Measurements from ENCODE around the gene SRSF4. TPM values are rescaled to one million over a fixed set of nuclear protein-coding genes. Genes with fewer than 3 reads are reported as not detected.

SRSF4 gene
- total and polyA plus RNA-seq, 2 donors (not counting 1 experiment from before 2014, with no cell fraction given), result 48.4 to 93.5 TPM

GRCh38 chr1:29190718-29191117, 9.0 kb upstream of the SRSF4 start:
- no peak overlapping the region for H3K27ac ChIP-seq (ENCODE audit: low read length in 2 of 2)
- H3K4me1 Mint-ChIP-seq, result no peaks in the 10 kb centered on the region
- H3K27me3 ChIP-seq (replicated peaks in 1 of 4; ENCODE audit: control extremely low read depth in 1 of 4, control insufficient read depth in 3 of 4, insufficient read depth in 4 of 4, low read length in 3 of 4), result no peaks in the 10 kb centered on the region
- TF ChIP-seq CTCF (IDR thresholded peaks at IDR 0.05) (no peak), EZH2 (IDR thresholded peaks at IDR 0.05; ENCODE audit: borderline replicate concordance, insufficient read depth, low read depth, low read length, poor library complexity, severe bottlenecking) (no peak)
- H3K4me3 ChIP-seq (ENCODE audit: control extremely low read depth in 1 of 5, extremely low read depth in 1 of 5, insufficient read depth in 1 of 5, low read depth in 2 of 5, low read length in 4 of 5), result no peak overlapping the region
- CTCF ChIA-PET, result interaction anchor here (0.8 to 1.3 kb wide), 3 partner anchors 9 to 314 kb away, joined by 4 to 5 read pairs (median 4); partner anchors contain the start of gene SRSF4
- no peak overlapping the region for H3K4me2 ChIP-seq (replicated peaks; ENCODE audit: low read depth, low read length, poor library complexity, severe bottlenecking)
- peaks cover 0 to 4% of the 10 kb centered on the region in 2 experiments for H3K36me3 ChIP-seq (replicated peaks in 1 of 2; ENCODE audit: control extremely low read depth in 1 of 2, control insufficient read depth in 1 of 2, extremely low read depth in 1 of 2, insufficient read depth in 2 of 2, low read length in 1 of 2)
- no peak for ATAC-seq (ENCODE audit: low read depth)
- no peak for DNase-seq
- H3K9me3 Mint-ChIP-seq (ENCODE audit: insufficient read depth), result no peaks in the 10 kb centered on the region
- no peaks in the 10 kb centered on the region for H3K4me1 ChIP-seq (ENCODE audit: control insufficient read depth in 2 of 2, insufficient read depth in 2 of 2, low read length in 2 of 2)
- H4K20me1 ChIP-seq (ENCODE audit: control insufficient read depth, insufficient read depth, low read length, poor library complexity, severe bottlenecking), result no peaks in the 10 kb centered on the region
- H3K9ac ChIP-seq (ENCODE audit: low read length), result no peak overlapping the region
- H3K79me2 ChIP-seq (ENCODE audit: control insufficient read depth, insufficient read depth, low read length), result no peaks in the 10 kb centered on the region
- H2AFZ ChIP-seq (ENCODE audit: insufficient read depth, low read depth, low read length, poor library complexity, severe bottlenecking), result no peak overlapping the region
- no peak overlapping the region for H3K27ac Mint-ChIP-seq
- POLR2A ChIA-PET, result no interaction called here
- no peaks in the 10 kb centered on the region for H3K27me3 Mint-ChIP-seq
- H3K9me3 ChIP-seq (ENCODE audit: control extremely low read depth in 1 of 3, control insufficient read depth in 2 of 3, insufficient read depth in 1 of 3, low read length in 2 of 3), result no peaks in the 10 kb centered on the region
- 100% methylated on average over 1 of the region's 6 CpGs for WGBS (ENCODE audit: insufficient coverage)
- intact Hi-C loops (cut with micrococcal nuclease), result no loop called here
- H3K4me3 Mint-ChIP-seq, result no peak overlapping the region

GRCh38 chr1:29186707-29187106, 5.0 kb upstream of the SRSF4 start:
- Histone ChIP-seq H3K9ac (ENCODE audit: low read length) (no peak overlapping the region), H2AFZ (ENCODE audit: insufficient read depth, low read depth, low read length, poor library complexity, severe bottlenecking) (no peak overlapping the region), H3K36me3 (replicated peaks in 1 of 2; ENCODE audit: control extremely low read depth in 1 of 2, control insufficient read depth in 1 of 2, extremely low read depth in 1 of 2, insufficient read depth in 2 of 2, low read length in 1 of 2) (no peaks in the 10 kb centered on the region), H3K4me1 (ENCODE audit: control insufficient read depth in 2 of 2, insufficient read depth in 2 of 2, low read length in 2 of 2) (peaks cover 3 to 7% of the 10 kb centered on the region in 2 donors), H3K79me2 (ENCODE audit: control insufficient read depth, insufficient read depth, low read length) (no peaks in the 10 kb centered on the region), H3K27ac (ENCODE audit: low read length in 2 of 2) (no peak overlapping the region), H3K9me3 (ENCODE audit: control extremely low read depth in 1 of 3, control insufficient read depth in 2 of 3, insufficient read depth in 1 of 3, low read length in 2 of 3) (no peaks in the 10 kb centered on the region), H3K4me2 (replicated peaks; ENCODE audit: low read depth, low read length, poor library complexity, severe bottlenecking) (no peak overlapping the region), H3K4me3 (ENCODE audit: control extremely low read depth in 1 of 5, extremely low read depth in 1 of 5, insufficient read depth in 1 of 5, low read depth in 2 of 5, low read length in 4 of 5) (no peak overlapping the region), H4K20me1 (ENCODE audit: control insufficient read depth, insufficient read depth, low read length, poor library complexity, severe bottlenecking) (peaks cover under 1% of the 10 kb centered on the region), H3K27me3 (replicated peaks in 1 of 4; ENCODE audit: control extremely low read depth in 1 of 4, control insufficient read depth in 3 of 4, insufficient read depth in 4 of 4, low read length in 3 of 4) (no peaks in the 10 kb centered on the region)
- POLR2A ChIA-PET, result no interaction called here
- H3K4me3 Mint-ChIP-seq, result no peak overlapping the region
- CTCF ChIA-PET, result interaction anchor here (1.8 to 2.0 kb wide), 2 partner anchors 16 to 304 kb away, joined by 4 to 8 read pairs; no protein-coding TSS in a partner anchor
- intact Hi-C loops (cut with micrococcal nuclease), result no loop called here
- peaks cover 5% of the 10 kb centered on the region for H3K4me1 Mint-ChIP-seq
- no peak for TF ChIP-seq CTCF (IDR thresholded peaks at IDR 0.05)
- no peak for TF ChIP-seq EZH2 (IDR thresholded peaks at IDR 0.05; ENCODE audit: borderline replicate concordance, insufficient read depth, low read depth, low read length, poor library complexity, severe bottlenecking)
- ATAC-seq (ENCODE audit: low read depth), result no peak
- H3K9me3 Mint-ChIP-seq (ENCODE audit: insufficient read depth), result no peaks in the 10 kb centered on the region
- H3K27me3 Mint-ChIP-seq, result no peaks in the 10 kb centered on the region
- 100% methylated on average over 1 of the region's 1 CpG for WGBS (ENCODE audit: insufficient coverage)
- no peak overlapping the region for H3K27ac Mint-ChIP-seq
- no peak for DNase-seq
